ENCODE data around the gene ANKRD13D.

Gene ANKRD13D

GRCh38 chr11:67332081-67332691 is 43.1 kb downstream of the ANKRD13D start:
- no peak for DNase-seq

- DNase-seq = no peak
Measured at GRCh38 chr11:67337257-67337656, 48.2 kb downstream of the ANKRD13D start.

- no peak for DNase-seq
Measured at GRCh38 chr11:67344264-67344663, 55.2 kb downstream of the ANKRD13D start.

- DNase-seq = no peak
Measured at GRCh38 chr11:67345247-67345919, 56.3 kb downstream of the ANKRD13D start.

- DNase-seq = peak; percentile 53
Measured at GRCh38 chr11:67345920-67346819, 57.1 kb downstream of the ANKRD13D start.

- no peak for DNase-seq
Measured at GRCh38 chr11:67347964-67348749, 59.1 kb downstream of the ANKRD13D start.

GRCh38 chr11:67349036-67349435 is 59.9 kb downstream of the ANKRD13D start:
- DNase-seq = no peak

- DNase-seq = no peak
Measured at GRCh38 chr11:67349457-67349856, 60.4 kb downstream of the ANKRD13D start.

GRCh38 chr11:67349928-67350465 is 60.9 kb downstream of the ANKRD13D start:
- DNase-seq = no peak

GRCh38 chr11:67351275-67352005 is 62.3 kb downstream of the ANKRD13D start:
- DNase-seq = peak; percentile 71
